NCI-H2107 treated with DMSO at 0.1 percent for 48 hours (cell line): Measurements from ENCODE around the gene JCAD.

Source experiments
- DNase-seq: peaks from one replicate; lab custom pipeline; 2025; ENCODE audit not compliant: unreplicated experiment; lab: John Stamatoyannopoulos, UW

The JCAD gene

GRCh38 chr10:30045961-30046360 is 13.4 kb downstream of the JCAD start:
- no peak for DNase-seq

DNA sequence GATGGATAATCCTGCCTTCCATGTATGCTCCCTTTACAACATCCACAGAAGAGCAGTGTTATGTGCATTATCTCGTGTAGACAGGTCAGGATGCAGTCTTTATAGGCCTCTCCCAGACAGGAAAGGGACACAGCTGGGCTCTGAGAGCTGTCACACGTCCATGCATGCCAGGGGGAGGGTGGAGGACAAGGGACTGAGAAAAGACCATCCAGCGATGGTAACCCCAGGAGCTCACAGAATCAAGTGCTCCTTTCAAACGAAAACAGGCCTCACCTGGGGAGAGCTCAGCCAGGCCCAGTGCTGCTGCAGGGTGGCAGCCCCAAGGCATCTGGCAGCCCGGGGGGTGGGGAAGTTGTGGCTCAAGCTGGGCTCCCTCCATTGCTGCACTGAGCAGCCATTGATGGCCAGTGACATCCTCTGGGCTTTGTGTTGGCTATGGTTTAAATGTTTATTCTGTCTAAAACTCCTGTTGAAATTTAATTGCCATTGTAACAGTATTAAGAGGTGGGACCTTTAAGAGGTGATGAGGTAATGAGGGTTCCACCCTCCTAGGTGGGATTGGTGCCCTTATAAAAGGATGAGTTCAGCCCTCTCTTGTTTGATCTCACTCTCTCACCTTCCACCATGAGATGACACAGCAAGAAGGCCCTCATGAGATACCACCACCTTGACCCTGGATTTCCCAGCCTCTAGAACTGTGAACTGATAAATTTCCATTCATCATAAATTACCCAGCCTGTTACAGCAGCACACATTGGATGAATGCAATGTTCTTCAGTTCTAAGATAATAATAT is 15.7 kb downstream of the JCAD start:
- no peak for DNase-seq

DNA sequence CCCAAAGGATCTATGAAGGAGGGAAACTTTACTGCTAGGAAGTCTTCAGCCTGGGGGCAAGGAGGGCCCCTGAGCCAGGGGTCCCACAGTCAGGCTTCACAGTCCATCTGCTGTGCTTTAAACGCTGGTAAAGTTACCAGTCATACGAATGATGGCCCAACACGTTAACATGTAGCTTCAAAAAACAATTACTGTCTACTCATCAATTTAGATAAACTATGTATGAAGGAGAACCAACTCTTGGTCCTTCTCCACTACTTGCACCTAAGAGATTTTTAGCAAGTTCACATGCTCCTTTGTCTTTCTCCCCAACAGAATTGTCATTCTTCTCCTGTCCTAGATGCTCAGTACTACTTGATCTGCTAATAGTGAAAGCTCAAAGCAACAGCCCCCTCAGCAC is 16.6 kb downstream of the JCAD start:
- no peak for DNase-seq

DNA sequence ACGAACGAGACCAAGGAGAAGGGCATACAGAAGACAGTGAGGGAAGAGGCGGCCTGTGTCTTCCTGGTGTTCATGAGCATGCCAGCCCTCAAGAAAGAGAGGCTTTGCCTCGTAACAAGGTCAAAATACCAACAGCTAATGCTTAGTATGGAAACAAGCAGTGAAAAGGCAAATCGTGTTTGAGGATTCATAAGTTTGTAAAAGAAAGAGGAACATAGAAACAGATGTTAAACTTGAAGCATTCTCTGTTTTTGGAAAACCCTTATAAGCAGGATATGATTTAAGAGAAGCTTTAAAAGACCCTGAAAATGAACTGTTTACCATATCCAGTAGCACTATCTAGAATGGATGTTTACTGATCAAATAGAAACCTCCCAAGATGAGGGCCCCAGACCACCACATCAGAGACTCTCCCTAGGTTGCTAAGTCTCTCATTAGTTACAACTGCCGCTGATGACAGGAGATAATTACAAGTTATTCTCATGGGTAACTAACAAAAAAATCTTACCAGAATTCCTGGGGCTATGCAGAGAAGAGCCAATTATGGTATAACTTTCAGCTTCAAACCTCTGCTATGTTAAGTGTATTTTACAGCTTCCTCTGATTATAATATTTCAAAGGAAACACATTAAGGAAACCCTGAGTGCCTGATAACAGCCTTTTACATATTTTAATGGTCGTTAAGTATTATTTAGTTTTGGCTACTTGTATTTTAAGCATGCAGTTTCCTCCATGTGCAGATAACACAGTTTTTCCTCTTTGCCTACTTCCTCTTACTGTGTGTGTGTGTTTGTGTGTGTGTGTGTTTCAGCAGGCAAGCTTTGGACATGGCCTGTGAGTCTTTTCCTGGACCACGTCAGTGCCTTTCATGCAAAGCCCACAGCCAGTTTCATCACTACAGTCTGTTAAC is 17.9 kb downstream of the JCAD start:
- no peak for DNase-seq

GRCh38 chr10:30040597-30040996 is 18.8 kb downstream of the JCAD start:
- no peak for DNase-seq

DNA sequence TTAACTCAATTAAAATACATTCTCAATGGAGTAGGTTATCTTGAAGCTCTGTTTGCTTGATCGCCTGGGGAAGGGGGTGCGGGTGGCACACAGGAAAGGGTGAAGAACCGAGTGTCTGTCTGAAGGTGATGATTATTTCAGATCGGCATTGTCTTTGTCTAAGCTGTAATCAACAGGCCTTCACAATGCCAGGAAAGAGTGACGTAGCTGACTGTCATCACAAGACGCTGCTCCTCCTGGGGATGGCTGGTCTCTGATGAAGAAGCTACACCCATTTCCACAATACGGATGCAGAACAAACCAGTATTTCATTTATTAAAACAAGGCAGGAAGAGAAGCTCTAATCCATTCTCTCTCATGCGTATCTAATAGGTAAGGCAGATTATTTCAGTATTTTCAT is 19.4 kb downstream of the JCAD start:
- no peak for DNase-seq

- DNase-seq, result no peak
Measured at GRCh38 chr10:30039567-30039966, 19.8 kb downstream of the JCAD start.

DNA sequence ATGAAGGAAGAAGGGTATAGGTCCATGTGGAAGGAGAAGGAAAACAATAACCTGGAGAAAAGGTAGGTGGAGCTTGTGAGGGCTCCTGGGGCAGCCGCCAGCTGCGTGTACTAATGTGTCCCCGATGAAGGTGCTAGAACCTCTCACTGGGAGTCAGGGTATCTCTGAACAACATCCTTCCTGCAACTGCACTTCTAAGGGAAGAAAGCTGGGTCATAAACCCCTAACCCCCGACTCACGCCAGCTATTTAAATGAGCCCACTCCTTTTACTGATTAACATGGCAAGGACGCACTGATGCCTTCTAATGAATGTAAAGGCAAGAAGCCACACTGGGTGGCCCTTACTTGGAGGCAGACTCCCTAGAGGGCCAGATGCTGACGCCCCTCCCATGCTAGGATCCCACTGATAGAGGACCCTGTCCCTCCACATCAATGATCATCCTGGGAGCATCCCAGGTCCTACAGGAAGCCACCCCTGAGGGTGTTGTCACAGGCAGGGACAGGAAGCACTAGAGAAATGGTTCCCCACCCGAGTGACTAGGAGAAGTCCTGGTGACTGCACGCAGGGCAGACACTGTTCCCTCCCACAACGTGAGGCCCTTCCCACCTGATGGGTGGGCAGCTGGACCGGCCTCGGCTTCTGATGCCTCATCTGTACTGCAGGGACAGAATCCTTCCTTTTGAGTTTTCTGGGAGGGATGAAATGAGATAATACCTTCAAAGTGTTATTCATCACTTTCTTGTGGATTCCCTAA is 20.4 kb downstream of the JCAD start:
- DNase-seq, result no peak

- no peak for DNase-seq
Measured at GRCh38 chr10:30037620-30038336, 21.6 kb downstream of the JCAD start.

- DNase-seq, result no peak
Measured at GRCh38 chr10:30036811-30037210, 22.6 kb downstream of the JCAD start.

DNA sequence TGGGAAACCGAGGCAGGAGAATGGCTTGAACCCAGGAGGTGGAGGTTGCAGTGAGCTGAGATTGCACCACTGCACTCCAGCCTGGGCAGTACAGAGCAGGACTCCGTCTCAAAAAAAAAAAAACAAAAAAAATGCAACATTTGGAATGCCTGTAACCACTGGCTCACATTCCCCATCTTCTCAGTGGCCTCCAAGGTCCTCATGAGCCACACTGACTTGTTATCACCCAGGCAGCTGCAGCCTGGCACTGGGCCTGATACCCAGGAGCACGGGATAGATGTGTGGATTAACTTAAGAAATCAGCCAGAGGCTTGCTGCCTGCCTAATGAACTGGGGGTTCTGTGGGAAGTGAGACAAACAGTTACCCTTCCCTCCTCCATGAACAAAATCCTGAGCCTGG is 23.0 kb downstream of the JCAD start:
- DNase-seq, result no peak

- DNase-seq, result no peak
Measured at GRCh38 chr10:30034433-30035137, 24.8 kb downstream of the JCAD start.

GRCh38 chr10:30032125-30032524 is 27.3 kb downstream of the JCAD start:
- DNase-seq, result no peak

GRCh38 chr10:30029872-30030256 is 29.5 kb downstream of the JCAD start:
- no peak for DNase-seq

- DNase-seq, result no peak
Measured at GRCh38 chr10:30029164-30029871, 30.1 kb downstream of the JCAD start.

GRCh38 chr10:30028738-30029030 is 30.7 kb downstream of the JCAD start:
- no peak for DNase-seq

DNA sequence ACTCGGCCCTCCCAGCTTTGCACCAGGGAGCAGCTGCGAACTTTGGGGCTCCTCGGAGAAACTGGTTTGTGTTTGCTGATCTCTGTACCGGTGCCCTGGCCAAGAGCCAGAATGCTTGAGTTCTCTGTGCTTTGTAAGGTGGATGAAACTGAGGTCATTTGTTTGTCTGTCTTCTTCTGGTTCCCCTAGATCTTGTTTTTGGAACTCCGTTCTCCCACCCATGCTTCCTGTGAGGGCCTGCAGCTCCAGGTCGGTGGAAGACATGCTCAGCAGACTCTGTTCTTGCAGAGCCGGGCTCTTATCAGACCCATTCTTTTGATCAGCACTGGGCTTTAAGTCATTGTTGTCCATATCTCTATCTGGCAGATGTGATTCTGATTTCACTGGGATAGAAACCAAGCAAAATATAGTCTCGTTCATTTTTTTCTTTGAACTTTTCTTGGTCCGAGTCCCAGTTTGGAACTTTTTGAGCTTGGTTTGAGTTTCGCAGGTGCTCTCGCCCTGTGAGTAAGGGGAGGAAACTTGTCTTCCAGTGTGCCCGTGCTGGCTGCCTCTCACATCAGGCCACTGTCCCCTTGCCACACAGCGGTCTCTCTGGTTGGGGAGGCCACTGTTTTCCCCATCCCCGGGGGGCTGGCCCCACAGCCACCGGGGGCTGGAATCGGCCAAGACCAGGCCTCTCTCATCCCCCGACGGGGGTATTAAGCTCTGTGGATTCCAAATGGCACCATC is 31.2 kb downstream of the JCAD start:
- no peak for DNase-seq

GRCh38 chr10:30027057-30028005 is 32.1 kb downstream of the JCAD start:
- no peak for DNase-seq
